CD8-positive, alpha-beta memory T cell (primary cell): ENCODE data around the gene RAE1. TPM values are rescaled to one million over a fixed set of nuclear protein-coding genes. Genes with fewer than 3 reads are reported as not detected.

ENCODE experiments used
- CTCF ChIA-PET: fragments of 350-600 bp; sonication (Branson Sonifier 250); formaldehyde crosslinking; loops from one replicate; lab custom pipeline; 2021; ENCODE audit warnings: antibody characterized with exemption; lab: Charles Lee
- POLR2A ChIA-PET: fragments of 350-600 bp; sonication (Branson Sonifier 250); formaldehyde crosslinking; loops from one replicate; lab custom pipeline; 2021; ENCODE audit warnings: antibody characterized with exemption; lab: Charles Lee
- DNase-seq, 5 donors: peaks; one replicate each; pipeline versions ENCODE4 v3.0.0 to v3.0.0-alpha.2; 2020 to 2022; ENCODE audit warnings: mixed read lengths in 1 of 5
- H3K27ac ChIP-seq: one replicate; pipeline ENCODE4 v1.7.0; 2013; ENCODE audit warnings: low read depth, mild to moderate bottlenecking, low read length, moderate library complexity
- H3K27me3 ChIP-seq: 2 replicates; pipeline ENCODE4 v1.7.0; 2013; ENCODE audit warnings: low read length, mild to moderate bottlenecking; ENCODE audit not compliant: insufficient read depth, poor library complexity, severe bottlenecking
- H3K36me3 ChIP-seq: 2 replicates; pipeline ENCODE4 v1.7.0; 2013; ENCODE audit warnings: mild to moderate bottlenecking, low read length, moderate library complexity; ENCODE audit not compliant: insufficient read depth
- H3K4me1 ChIP-seq: 2 replicates; pipeline ENCODE4 v1.7.0; 2013; ENCODE audit warnings: mild to moderate bottlenecking, low read length, moderate library complexity; ENCODE audit not compliant: insufficient read depth
- H3K4me3 ChIP-seq: 2 replicates; pipeline ENCODE4 v1.7.0; 2013; ENCODE audit warnings: mild to moderate bottlenecking, low read length
- H3K9me3 ChIP-seq: 2 replicates; pipeline ENCODE4 v1.7.0; 2013; ENCODE audit warnings: mild to moderate bottlenecking, low read length
- H3K27ac Mint-ChIP-seq, 8 donors: one replicate each; pipeline ENCODE4 v1.8.0; 2020 to 2021; ENCODE audit warnings: mixed read lengths in 8 of 8, mild to moderate bottlenecking in 6 of 8, inconsistent platforms in 3 of 8, moderate library complexity in 3 of 8
- H3K27me3 Mint-ChIP-seq, 2 donors: one replicate each; pipeline ENCODE4 v1.8.0; 2020 to 2021; ENCODE audit warnings: mixed read lengths in 2 of 2, mild to moderate bottlenecking in 1 of 2, moderate library complexity in 1 of 2
- H3K36me3 Mint-ChIP-seq, 3 donors: one replicate each; pipeline ENCODE4 v1.8.0; 2020 to 2021; ENCODE audit warnings: mixed read lengths in 3 of 3, inconsistent platforms in 1 of 3, mild to moderate bottlenecking in 1 of 3
- H3K4me1 Mint-ChIP-seq, 3 donors: one replicate each; pipeline ENCODE4 v1.8.0; 2020 to 2021; ENCODE audit warnings: mixed read lengths in 3 of 3, inconsistent platforms in 1 of 3, mild to moderate bottlenecking in 1 of 3
- H3K4me3 Mint-ChIP-seq, 7 donors: one replicate each; pipeline ENCODE4 v1.8.0; 2020 to 2021; ENCODE audit warnings: mixed read lengths in 7 of 7, mild to moderate bottlenecking in 6 of 7, moderate library complexity in 4 of 7, inconsistent platforms in 2 of 7
- H3K9me3 Mint-ChIP-seq, 5 donors: one replicate each; pipeline ENCODE4 v1.8.0; 2020 to 2022; ENCODE audit warnings: mixed read lengths in 5 of 5, mild to moderate bottlenecking in 3 of 5, moderate library complexity in 2 of 5, inconsistent platforms in 1 of 5
- polyA plus RNA-seq: library from polyadenylated mRNA; unstranded; fragments of 300-500 nt; fragmentation: Illumina TruSeq; gene quantifications from one replicate; pipeline ENCODE4 v1.2.3, GENCODE V29; 2021
- total RNA-seq, 2 experiments: library from RNA; stranded (reverse); gene quantifications; one replicate each; pipeline ENCODE4 v1.2.3, GENCODE V29; 2021

RAE1 gene
- total and polyA plus RNA-seq, 3 experiments from 2014 or later, result 40.7 to 52.8 (median 50.2) TPM

- Histone ChIP-seq H3K4me3 (no peak overlapping the region), H3K27ac (no peak overlapping the region), H3K4me1 (peaks cover 51% of the 10 kb centered on the region), H3K9me3 (no peaks in the 10 kb centered on the region), H3K36me3 (peaks cover 68% of the 10 kb centered on the region), H3K27me3 (no peaks in the 10 kb centered on the region)
- H3K27me3 Mint-ChIP-seq, result peaks cover 0 to 16% of the 10 kb centered on the region in 2 donors
- CTCF ChIA-PET, result interaction anchor here (0.9 to 7.5 kb wide), 3 partner anchors 9 to 23 kb away, joined by 3 to 46 read pairs (median 4); partner anchors contain the start of gene RBM38
- H3K4me1 Mint-ChIP-seq, result peaks cover 33 to 73% (median 39%) of the 10 kb centered on the region in 3 donors
- peak in 1 of 5 donors; percentile 23 for DNase-seq
- peaks cover 5 to 94% (median 12%) of the 10 kb centered on the region in 3 donors for H3K36me3 Mint-ChIP-seq
- H3K27ac Mint-ChIP-seq, result peak overlapping the region in 2 of 8 donors; percentile 12 to 96
- H3K4me3 Mint-ChIP-seq, result peak overlapping the region in 2 of 7 donors; percentile 12 to 52
- H3K9me3 Mint-ChIP-seq, result peaks cover 0 to 2% (median 0%) of the 10 kb centered on the region in 5 donors
- POLR2A ChIA-PET, result interaction anchor here (1.7 kb wide), 1 partner anchor 12 kb away, joined by 4 read pairs; no protein-coding TSS in a partner anchor
Measured at GRCh38 chr20:57404419-57405072, 53.5 kb downstream of the RAE1 start.

DNA sequence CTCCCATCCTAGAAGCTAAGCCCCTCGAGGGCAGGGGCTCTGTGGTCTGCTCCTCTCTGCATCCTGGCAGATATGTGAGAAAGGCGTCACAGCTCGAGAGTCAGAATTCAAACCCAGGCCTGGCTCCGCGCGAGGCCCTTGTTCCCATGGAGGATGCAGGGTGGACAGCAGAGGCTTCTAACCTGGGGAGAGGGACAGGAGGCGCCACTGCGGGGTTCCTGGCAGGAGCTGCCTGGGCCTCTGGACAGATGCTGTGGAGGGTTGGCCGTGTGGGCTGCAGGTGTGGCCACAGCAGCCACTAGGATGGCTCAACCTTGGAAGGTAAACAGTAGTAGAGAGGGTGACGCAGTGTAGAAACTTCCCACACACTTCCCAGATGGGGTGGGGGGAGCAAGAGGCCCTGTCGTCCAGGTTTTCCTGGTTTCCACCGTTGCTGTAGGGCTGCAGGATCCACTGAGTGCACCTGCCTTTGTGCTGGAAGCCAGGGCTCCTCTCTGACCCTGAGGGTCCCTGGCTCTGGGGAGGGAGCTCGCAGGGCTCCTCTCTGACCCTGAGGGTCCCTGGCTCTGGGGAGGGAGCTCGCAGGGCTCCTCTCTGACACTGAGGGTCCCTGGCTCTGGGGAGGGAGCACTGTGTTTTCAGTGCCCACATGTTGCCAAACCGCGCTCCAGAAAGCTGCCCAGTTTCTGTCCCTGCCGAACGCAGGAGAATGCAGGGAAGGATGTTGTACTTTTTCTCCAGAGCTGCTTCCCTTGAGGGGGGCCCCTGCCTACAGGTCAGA is 54.4 kb downstream of the RAE1 start:
- peak overlapping the region in 3 of 8 donors; percentile 35 to 96 (median 68) for H3K27ac Mint-ChIP-seq
- ChIA-PET CTCF (interaction anchor here (1.3 kb wide), 1 partner anchor 24 kb away, joined by 4 read pairs; no protein-coding TSS in a partner anchor), POLR2A (interaction anchor here (1.7 kb wide), 1 partner anchor 13 kb away, joined by 4 read pairs; no protein-coding TSS in a partner anchor)
- no peaks in the 10 kb centered on the region for H3K27me3 ChIP-seq
- peaks cover 5 to 97% (median 14%) of the 10 kb centered on the region in 3 donors for H3K36me3 Mint-ChIP-seq
- H3K9me3 ChIP-seq, result no peaks in the 10 kb centered on the region
- peaks cover 0 to 2% (median 0%) of the 10 kb centered on the region in 5 donors for H3K9me3 Mint-ChIP-seq
- peaks cover 0 to 17% of the 10 kb centered on the region in 2 donors for H3K27me3 Mint-ChIP-seq
- no peak overlapping the region for H3K27ac ChIP-seq
- DNase-seq, result peak in 1 of 5 donors; percentile 12
- peak overlapping the region in 2 of 7 donors; percentile 6 to 12 for H3K4me3 Mint-ChIP-seq
- H3K36me3 ChIP-seq, result peaks cover 59% of the 10 kb centered on the region
- no peak overlapping the region for H3K4me3 ChIP-seq
- H3K4me1 ChIP-seq, result peaks cover 42% of the 10 kb centered on the region
- peaks cover 24 to 71% (median 34%) of the 10 kb centered on the region in 3 donors for H3K4me1 Mint-ChIP-seq

GRCh38 chr20:57407541-57407956 is 56.5 kb downstream of the RAE1 start:
- Mint-ChIP-seq H3K27ac (peak overlapping the region in 4 of 8 donors; percentile 40 to 84 (median 53)), H3K4me1 (peaks cover 15 to 69% (median 30%) of the 10 kb centered on the region in 3 donors), H3K27me3 (peaks cover 0 to 8% of the 10 kb centered on the region in 2 donors), H3K9me3 (no peaks in the 10 kb centered on the region), H3K36me3 (peaks cover 0 to 77% (median 9%) of the 10 kb centered on the region in 3 donors), H3K4me3 (peak overlapping the region in 3 of 7 donors; percentile 28 to 72 (median 72))
- H3K27me3 ChIP-seq, result no peaks in the 10 kb centered on the region
- POLR2A ChIA-PET, result interaction anchor here (1.7 kb wide), 1 partner anchor 9 kb away, joined by 6 read pairs; no protein-coding TSS in a partner anchor
- no peaks in the 10 kb centered on the region for H3K9me3 ChIP-seq
- H3K4me1 ChIP-seq, result peaks cover 36% of the 10 kb centered on the region
- peaks cover 39% of the 10 kb centered on the region for H3K36me3 ChIP-seq
- CTCF ChIA-PET, result interaction anchor here (1.0 to 1.2 kb wide), 2 partner anchors 17 to 28 kb away, joined by 3 to 4 read pairs; no protein-coding TSS in a partner anchor
- H3K4me3 ChIP-seq, result no peak overlapping the region
- DNase-seq, result peak in 1 of 5 donors; percentile 30
- no peak overlapping the region for H3K27ac ChIP-seq

DNA sequence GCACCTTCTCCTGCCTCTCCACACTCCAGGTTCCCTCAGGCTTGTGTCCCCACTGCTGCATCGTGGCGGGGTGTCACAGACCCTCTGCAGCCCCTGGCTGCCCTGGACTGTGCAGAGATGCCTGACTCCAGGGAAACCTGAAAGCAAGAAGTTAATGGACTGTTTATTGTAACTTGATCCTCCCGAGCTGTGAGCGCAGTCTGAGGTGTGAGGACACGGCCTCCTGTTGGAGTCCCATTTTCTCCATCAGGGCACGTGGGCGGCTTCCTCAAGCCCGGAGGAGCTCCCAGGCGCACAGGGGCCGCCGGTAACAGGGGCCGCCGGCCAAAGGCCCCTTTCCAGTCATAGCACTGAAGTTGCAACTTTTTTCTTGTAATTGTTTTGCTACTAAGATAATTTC is 57.1 kb downstream of the RAE1 start:
- DNase-seq, result peak in 1 of 5 donors; percentile 20
- H3K9me3 Mint-ChIP-seq, result no peaks in the 10 kb centered on the region
- peaks cover 0 to 8% of the 10 kb centered on the region in 2 donors for H3K27me3 Mint-ChIP-seq
- H3K27ac Mint-ChIP-seq, result peak overlapping the region in 2 of 8 donors; percentile 84 to 95
- H3K27ac ChIP-seq, result no peak overlapping the region
- H3K36me3 Mint-ChIP-seq, result peaks cover 0 to 71% (median 9%) of the 10 kb centered on the region in 3 donors
- no peak overlapping the region for H3K4me3 ChIP-seq
- H3K4me1 Mint-ChIP-seq, result peaks cover 16 to 69% (median 27%) of the 10 kb centered on the region in 3 donors
- H3K4me1 ChIP-seq, result peaks cover 34% of the 10 kb centered on the region
- peak overlapping the region in 3 of 7 donors; percentile 29 to 72 (median 72) for H3K4me3 Mint-ChIP-seq
- ChIA-PET POLR2A (interaction anchor here (1.7 kb wide), 1 partner anchor 10 kb away, joined by 6 read pairs; no protein-coding TSS in a partner anchor), CTCF (interaction anchor here (1.2 kb wide), 1 partner anchor 18 kb away, joined by 3 read pairs; no protein-coding TSS in a partner anchor)
- H3K27me3 ChIP-seq, result no peaks in the 10 kb centered on the region
- H3K9me3 ChIP-seq, result no peaks in the 10 kb centered on the region
- H3K36me3 ChIP-seq, result peaks cover 36% of the 10 kb centered on the region

GRCh38 chr20:57408536-57409233 is 57.6 kb downstream of the RAE1 start:
- ChIA-PET CTCF (interaction anchor here (0.7 to 2.0 kb wide), 2 partner anchors 9 to 27 kb away, joined by 3 to 4 read pairs; no protein-coding TSS in a partner anchor), POLR2A (no interaction called here)
- peak overlapping the region in 1 of 7 donors; percentile 72 for H3K4me3 Mint-ChIP-seq
- Histone ChIP-seq H3K27ac (peak overlapping the region; percentile 24), H3K4me1 (peaks cover 29% of the 10 kb centered on the region), H3K36me3 (peaks cover 36% of the 10 kb centered on the region), H3K4me3 (no peak overlapping the region), H3K9me3 (no peaks in the 10 kb centered on the region), H3K27me3 (no peaks in the 10 kb centered on the region)
- no peaks in the 10 kb centered on the region for H3K9me3 Mint-ChIP-seq
- peaks cover 16 to 65% (median 24%) of the 10 kb centered on the region in 3 donors for H3K4me1 Mint-ChIP-seq
- DNase-seq, result peak in 1 of 5 donors; percentile 19
- peak overlapping the region in 2 of 8 donors; percentile 65 to 84 for H3K27ac Mint-ChIP-seq
- H3K36me3 Mint-ChIP-seq, result peaks cover 0 to 66% (median 9%) of the 10 kb centered on the region in 3 donors
- H3K27me3 Mint-ChIP-seq, result peaks cover 0 to 8% of the 10 kb centered on the region in 2 donors

DNA sequence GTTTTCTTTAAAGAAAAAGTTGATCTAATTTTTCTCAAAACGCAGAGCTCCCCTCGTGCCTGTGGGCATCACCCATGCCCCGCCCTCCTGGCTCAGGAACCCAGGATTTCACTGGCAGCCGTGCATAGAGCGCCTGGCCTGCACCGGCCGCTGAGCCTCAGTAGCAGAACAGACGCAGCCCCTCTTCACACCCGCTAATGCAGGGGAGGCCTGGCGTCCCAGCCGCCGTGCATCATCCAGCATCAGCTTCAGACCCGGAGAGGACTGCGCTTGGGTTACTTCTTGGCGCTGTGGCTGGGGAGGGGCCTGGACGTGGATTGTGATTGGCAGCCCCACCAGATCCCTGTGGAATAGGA is 58.2 kb downstream of the RAE1 start:
- no peak for DNase-seq
- Mint-ChIP-seq H3K36me3 (peaks cover 0 to 59% (median 9%) of the 10 kb centered on the region in 3 donors), H3K27ac (peak overlapping the region in 2 of 8 donors; percentile 33 to 62), H3K9me3 (no peaks in the 10 kb centered on the region), H3K27me3 (peaks cover 0 to 8% of the 10 kb centered on the region in 2 donors), H3K4me1 (peaks cover 16 to 59% (median 21%) of the 10 kb centered on the region in 3 donors), H3K4me3 (peak overlapping the region in 2 of 7 donors; percentile 61 to 73)
- H3K4me3 ChIP-seq, result no peak overlapping the region
- H3K36me3 ChIP-seq, result peaks cover 30% of the 10 kb centered on the region
- peak overlapping the region; percentile 32 for H3K27ac ChIP-seq
- H3K4me1 ChIP-seq, result peaks cover 23% of the 10 kb centered on the region
- H3K9me3 ChIP-seq, result no peaks in the 10 kb centered on the region
- CTCF ChIA-PET, result interaction anchor here (0.7 to 2.0 kb wide), 2 partner anchors 10 to 27 kb away, joined by 3 to 4 read pairs; no protein-coding TSS in a partner anchor
- H3K27me3 ChIP-seq, result no peaks in the 10 kb centered on the region
- POLR2A ChIA-PET, result no interaction called here
